HG03064 (cell line): ENCODE measurements around the gene KLF3.

ENCODE experiments used
- ATAC-seq: cut with Tn5 transposase; IDR thresholded peaks from one replicate; pipeline ENCODE4 v1.9.1; 2021; ENCODE audit warnings: low read depth; ENCODE audit not compliant: unreplicated experiment

The KLF3 gene

GRCh38 chr4:38650133-38650532, 13.9 kb upstream of the KLF3 start:
- no peak for ATAC-seq

- ATAC-seq: no peak
Measured at GRCh38 chr4:38654273-38654672, 9.7 kb upstream of the KLF3 start.

- ATAC-seq: no peak
Measured at GRCh38 chr4:38656111-38656510, 7.9 kb upstream of the KLF3 start.

- ATAC-seq: no peak
Measured at GRCh38 chr4:38659346-38659745, 4.7 kb upstream of the KLF3 start.

GRCh38 chr4:38660838-38661237, 3.2 kb upstream of the KLF3 start:
- no peak for ATAC-seq

GRCh38 chr4:38661371-38661770, 2.6 kb upstream of the KLF3 start:
- ATAC-seq: no peak

GRCh38 chr4:38662522-38663089, 1.4 kb upstream of the KLF3 start:
- ATAC-seq: no peak

- ATAC-seq: peak; percentile 41
Measured at GRCh38 chr4:38663090-38663800, 754 bp upstream of the KLF3 start.

- no peak for ATAC-seq
Measured at GRCh38 chr4:38664706-38665401, 855 bp downstream of the KLF3 start.

- ATAC-seq: no peak
Measured at GRCh38 chr4:38665551-38666411, 1.8 kb downstream of the KLF3 start.

GRCh38 chr4:38666766-38667084, 2.7 kb downstream of the KLF3 start:
- ATAC-seq: no peak

- no peak for ATAC-seq
Measured at GRCh38 chr4:38667085-38667893, 3.3 kb downstream of the KLF3 start.

- ATAC-seq: no peak
Measured at GRCh38 chr4:38668203-38668971, 4.4 kb downstream of the KLF3 start.

GRCh38 chr4:38669208-38669607, 5.2 kb downstream of the KLF3 start:
- no peak for ATAC-seq

- no peak for ATAC-seq
Measured at GRCh38 chr4:38670109-38670901, 6.3 kb downstream of the KLF3 start.

GRCh38 chr4:38670939-38671591, 7.1 kb downstream of the KLF3 start:
- no peak for ATAC-seq

- no peak for ATAC-seq
Measured at GRCh38 chr4:38671592-38671940, 7.6 kb downstream of the KLF3 start.

GRCh38 chr4:38672074-38672396, 8.0 kb downstream of the KLF3 start:
- ATAC-seq: no peak
